G401.6 (cell line): ENCODE measurements around the gene ACSM2B.
"Not testable (repeated sequence)": the region's sequence is repeated elsewhere in the genome, so short reads cannot be mapped to it uniquely, and the experiment has no call there.

Experiments used
- FAIRE-seq: peaks from 2 replicates; lab custom pipeline; 2012; peaks lifted over from hg19 to GRCh38; lab: Jason Lieb, UNC

Gene ACSM2B

GRCh38 chr16:20595694-20596093, 19.5 kb upstream of the ACSM2B start:
- FAIRE-seq, result not testable (repeated sequence)

DNA sequence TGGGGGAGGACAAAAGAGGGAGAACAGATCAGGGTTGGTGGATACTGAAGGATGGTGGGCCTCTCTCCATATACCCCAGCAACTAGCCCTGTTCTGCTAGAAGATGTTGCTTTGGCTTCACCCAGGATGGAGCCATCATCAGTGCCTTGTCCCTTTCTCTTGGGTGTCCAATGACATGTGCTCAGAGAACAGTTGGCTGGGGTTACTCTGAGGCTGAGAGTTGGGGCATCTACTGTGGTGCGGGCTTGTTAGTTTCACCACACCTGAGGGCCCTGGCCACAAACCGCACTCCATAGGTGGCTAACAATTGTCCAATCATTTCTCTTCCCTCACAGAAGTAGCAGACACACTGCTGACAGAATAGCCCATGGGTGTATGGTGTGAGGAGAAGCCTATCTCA, 18.9 kb upstream of the ACSM2B start:
- not testable (repeated sequence) for FAIRE-seq

GRCh38 chr16:20592780-20593179, 16.6 kb upstream of the ACSM2B start:
- not testable (repeated sequence) for FAIRE-seq

DNA sequence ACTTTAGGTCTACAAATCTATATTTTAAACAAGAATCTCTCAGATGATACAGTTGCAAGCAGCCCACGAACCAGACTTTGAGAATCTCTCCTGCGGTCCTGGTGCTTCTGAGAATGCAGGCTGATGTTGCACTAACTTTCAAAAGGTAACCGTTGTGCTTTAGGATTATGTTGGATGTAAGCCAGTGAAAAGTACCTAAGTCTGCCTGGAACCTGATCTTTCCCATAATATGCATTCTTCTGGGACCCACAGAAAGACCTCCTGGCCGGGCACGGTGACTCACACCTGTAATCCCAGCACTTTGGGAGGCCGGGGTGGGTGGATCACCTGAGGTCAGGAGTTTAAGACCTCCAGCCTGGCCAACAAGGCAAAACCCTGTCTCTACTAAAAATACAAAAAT, 13.3 kb upstream of the ACSM2B start:
- FAIRE-seq, result not testable (repeated sequence)

- not testable (repeated sequence) for FAIRE-seq
Observed at GRCh38 chr16:20587645-20588074, 11.5 kb upstream of the ACSM2B start.

DNA sequence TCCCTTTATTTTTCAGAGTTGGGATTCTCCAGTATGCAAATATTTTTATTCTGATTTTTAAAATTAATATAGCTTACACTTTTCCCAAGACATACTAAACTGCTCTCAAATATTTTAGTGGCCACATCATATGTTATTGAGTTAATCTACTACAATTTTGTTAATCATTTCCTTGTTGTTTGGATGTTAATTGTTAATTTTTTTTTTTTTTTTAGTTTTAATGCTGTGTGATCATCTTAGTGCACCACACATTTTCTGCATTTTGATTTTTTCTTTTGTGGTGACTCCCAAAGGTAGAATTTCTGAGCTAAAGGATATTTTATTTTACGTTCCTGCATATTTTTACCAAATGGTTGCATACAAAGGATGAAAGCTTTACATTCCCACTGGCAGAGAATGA, 10.5 kb upstream of the ACSM2B start:
- not testable (repeated sequence) for FAIRE-seq

GRCh38 chr16:20586112-20586511, 9.9 kb upstream of the ACSM2B start:
- FAIRE-seq, result not testable (repeated sequence)

- FAIRE-seq, result not testable (repeated sequence)
Observed at GRCh38 chr16:20580487-20581259, 4.5 kb upstream of the ACSM2B start.

DNA sequence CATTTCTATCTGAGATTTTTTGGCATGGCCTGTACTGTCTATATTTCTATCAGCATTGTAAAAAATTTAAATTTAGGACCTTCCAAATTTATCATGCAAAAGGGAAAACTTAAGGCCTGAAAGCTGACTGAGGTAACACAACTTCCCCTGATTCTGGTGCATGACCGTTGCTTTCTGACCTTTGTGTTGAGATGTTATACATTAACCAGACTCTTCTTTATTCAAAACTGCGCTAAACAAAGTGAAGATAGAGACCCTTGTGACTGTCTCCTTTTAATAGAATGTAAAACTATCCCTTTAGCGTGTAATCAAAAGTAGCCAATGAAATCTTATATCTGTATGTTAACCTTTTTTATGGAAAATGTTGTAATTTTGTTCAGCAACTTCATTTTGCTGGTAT, 1.9 kb upstream of the ACSM2B start:
- not testable (repeated sequence) for FAIRE-seq

GRCh38 chr16:20569117-20569651, 7.0 kb downstream of the ACSM2B start:
- FAIRE-seq, result not testable (repeated sequence)

GRCh38 chr16:20568404-20568803, 7.8 kb downstream of the ACSM2B start:
- no peak for FAIRE-seq

DNA sequence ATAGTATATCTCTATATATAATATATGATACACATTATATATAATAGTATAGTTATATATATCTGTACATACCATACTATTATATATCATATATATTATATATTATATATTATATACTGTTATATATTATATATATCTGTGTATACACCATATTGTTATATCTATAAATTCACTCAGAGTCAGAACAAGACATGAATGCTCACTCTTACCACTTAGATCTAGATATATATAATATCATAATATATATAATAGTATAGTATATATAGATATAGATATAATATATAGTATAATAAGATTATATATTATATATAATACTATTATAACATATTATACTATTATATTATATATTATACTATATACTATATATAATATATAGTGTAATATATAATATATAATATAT, 9.3 kb downstream of the ACSM2B start:
- no peak for FAIRE-seq

GRCh38 chr16:20565334-20565733, 10.8 kb downstream of the ACSM2B start:
- FAIRE-seq, result not testable (repeated sequence)

DNA sequence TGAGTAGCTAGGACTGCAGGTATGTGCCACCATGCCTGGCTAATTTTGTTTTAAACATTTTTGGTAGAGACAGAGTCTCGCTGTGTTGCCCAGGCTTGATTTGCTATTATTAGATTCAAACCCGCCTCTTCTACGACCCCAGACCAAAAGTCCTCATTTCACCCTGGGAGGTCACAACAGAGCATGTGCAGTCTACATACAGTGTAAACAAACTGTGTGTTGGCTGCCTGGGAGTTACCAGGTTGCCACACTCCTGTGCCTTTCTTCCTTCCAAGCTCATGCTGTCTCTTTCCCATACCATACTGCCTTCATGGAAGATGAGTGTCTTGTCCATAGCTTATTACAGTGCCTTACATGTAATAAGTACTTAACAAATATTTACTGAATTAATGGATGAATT, 11.9 kb downstream of the ACSM2B start:
- not testable (repeated sequence) for FAIRE-seq

- FAIRE-seq, result not testable (repeated sequence)
Observed at GRCh38 chr16:20555628-20556027, 20.5 kb downstream of the ACSM2B start.

GRCh38 chr16:20554689-20555088, 21.5 kb downstream of the ACSM2B start:
- not testable (repeated sequence) for FAIRE-seq

DNA sequence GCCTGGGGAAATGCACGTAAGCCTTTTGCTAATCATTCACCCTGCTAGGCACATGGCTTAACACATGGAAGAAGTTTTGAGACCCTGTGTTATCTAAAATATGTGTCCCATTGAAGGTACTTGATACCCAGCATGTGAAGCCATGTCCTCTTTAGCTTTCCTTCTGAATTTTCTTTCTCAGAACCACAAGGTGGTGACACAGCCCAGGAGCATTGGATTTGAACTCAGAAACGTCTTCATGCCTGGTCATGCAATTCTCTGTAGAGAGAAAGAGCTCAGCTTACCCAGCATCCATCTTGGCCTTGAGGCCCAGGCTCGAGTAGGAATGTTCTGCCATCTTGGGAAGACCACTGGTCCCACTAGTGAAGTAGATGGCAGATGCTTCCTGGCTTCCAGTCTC, 22.7 kb downstream of the ACSM2B start:
- FAIRE-seq, result not testable (repeated sequence)

- FAIRE-seq, result not testable (repeated sequence)
Observed at GRCh38 chr16:20546951-20547350, 29.2 kb downstream of the ACSM2B start.

GRCh38 chr16:20546278-20546853, 29.8 kb downstream of the ACSM2B start:
- not testable (repeated sequence) for FAIRE-seq

DNA sequence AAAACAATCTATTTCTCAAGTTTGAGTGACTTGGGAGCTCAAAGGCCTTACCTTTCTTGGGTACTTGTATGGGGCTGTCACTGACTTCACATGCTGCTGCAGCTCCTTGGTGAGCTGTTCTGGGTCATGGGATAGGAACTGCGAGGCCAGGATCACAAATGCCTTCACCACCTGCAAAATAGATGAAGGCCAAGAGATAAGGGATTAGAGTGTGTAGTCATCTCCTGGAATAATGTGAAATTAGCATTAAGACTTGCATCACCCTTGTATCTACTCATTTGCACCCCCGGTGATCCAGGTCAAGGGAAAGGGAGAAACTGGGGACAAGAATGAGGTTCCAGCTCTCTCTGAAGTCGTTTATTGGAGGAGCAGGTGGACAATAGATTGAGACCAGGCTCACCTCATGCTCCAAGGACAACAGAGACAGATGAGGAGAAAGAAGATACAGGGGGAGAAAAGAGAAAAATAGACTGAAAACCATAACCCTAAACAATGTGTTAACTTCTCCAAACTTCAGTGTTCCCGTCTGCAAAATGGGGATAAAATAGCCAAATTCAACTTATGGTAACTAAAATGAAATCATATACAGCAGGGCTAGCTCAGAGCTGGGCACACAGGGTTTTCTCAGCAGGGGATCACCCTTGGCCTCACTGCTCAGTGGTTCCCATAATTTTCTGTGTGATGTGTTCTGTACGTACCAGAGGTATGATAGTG, 35.4 kb downstream of the ACSM2B start:
- not testable (repeated sequence) for FAIRE-seq

- no peak for FAIRE-seq
Observed at GRCh38 chr16:20538687-20539086, 37.5 kb downstream of the ACSM2B start.

DNA sequence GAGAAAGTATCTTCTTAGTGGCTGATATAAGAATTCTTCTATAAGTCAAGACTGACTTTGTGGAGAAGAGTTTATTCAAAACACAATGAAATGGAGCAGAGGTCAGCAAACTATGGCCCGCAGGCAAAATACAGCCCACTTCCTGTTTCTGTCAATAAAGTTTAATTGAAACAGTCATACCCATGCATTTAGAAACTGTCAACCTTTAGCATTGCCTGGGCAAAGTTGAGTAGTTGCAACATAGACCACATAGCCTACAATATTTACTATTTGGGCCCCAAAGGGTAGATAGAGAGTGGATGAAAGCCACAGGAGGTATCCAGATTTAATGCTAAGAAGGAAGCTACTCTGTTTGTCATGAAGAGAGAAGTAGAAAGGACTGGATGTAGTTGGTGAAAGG, 38.0 kb downstream of the ACSM2B start:
- FAIRE-seq, result no peak

DNA sequence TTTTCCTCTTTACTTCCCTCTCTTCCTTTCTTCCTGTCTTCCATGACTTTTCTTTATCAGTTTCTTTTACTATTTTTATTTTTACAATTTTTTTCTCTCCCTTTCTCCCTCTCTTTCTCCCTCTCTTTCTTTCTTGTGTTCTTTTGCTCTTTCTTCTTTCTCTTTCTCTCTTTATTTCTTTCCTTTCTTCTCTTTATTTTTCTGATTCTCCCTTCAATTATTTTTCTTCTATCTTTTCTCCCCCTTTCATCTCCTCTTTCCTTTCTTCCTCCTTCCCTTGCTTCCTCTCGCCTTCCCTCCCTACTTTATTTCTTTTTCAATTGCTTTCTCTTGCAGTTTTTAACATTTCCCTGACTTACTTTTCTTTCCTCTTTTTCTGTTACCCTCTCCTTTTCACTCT, 39.5 kb downstream of the ACSM2B start:
- FAIRE-seq, result not testable (repeated sequence)
